ENCODE results near the gene C3orf18. TPM values are rescaled to one million over a fixed set of nuclear protein-coding genes. Genes with fewer than 3 reads are reported as not detected.

Gene C3orf18
- total RNA-seq, 1 experiment from 2014 or later: 1.3 TPM

- CTCF ChIA-PET: interaction anchor here (0.5 to 6.9 kb wide), 7 partner anchors 10 to 1677 kb away, joined by 3 to 78 read pairs (median 4); partner anchors contain the start of gene MAPKAPK3
- Mint-ChIP-seq H3K4me3 (ENCODE audit: unreplicated experiment) (no peak overlapping the region), H3K4me1 (ENCODE audit: insufficient read depth, unreplicated experiment) (peaks cover 21% of the 10 kb centered on the region), H3K27me3 (ENCODE audit: insufficient read depth, unreplicated experiment) (no peaks in the 10 kb centered on the region), H3K9me3 (ENCODE audit: unreplicated experiment) (no peaks in the 10 kb centered on the region), H3K36me3 (ENCODE audit: insufficient read depth, unreplicated experiment) (no peaks in the 10 kb centered on the region), H3K27ac (ENCODE audit: low read depth, unreplicated experiment) (no peak overlapping the region)
- TF ChIP-seq, protein P1, sequence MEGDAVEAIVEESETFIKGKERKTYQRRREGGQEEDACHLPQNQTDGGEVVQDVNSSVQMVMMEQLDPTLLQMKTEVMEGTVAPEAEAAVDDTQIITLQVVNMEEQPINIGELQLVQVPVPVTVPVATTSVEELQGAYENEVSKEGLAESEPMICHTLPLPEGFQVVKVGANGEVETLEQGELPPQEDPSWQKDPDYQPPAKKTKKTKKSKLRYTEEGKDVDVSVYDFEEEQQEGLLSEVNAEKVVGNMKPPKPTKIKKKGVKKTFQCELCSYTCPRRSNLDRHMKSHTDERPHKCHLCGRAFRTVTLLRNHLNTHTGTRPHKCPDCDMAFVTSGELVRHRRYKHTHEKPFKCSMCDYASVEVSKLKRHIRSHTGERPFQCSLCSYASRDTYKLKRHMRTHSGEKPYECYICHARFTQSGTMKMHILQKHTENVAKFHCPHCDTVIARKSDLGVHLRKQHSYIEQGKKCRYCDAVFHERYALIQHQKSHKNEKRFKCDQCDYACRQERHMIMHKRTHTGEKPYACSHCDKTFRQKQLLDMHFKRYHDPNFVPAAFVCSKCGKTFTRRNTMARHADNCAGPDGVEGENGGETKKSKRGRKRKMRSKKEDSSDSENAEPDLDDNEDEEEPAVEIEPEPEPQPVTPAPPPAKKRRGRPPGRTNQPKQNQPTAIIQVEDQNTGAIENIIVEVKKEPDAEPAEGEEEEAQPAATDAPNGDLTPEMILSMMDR (IDR thresholded peaks at IDR 0.05; ENCODE audit: unreplicated experiment): no peak
- intact Hi-C loops (cut with micrococcal nuclease): no loop called here
- BruUV-seq (replicated peaks): no TSS peak
- POLR2A ChIA-PET: interaction anchor here (0.7 to 4.5 kb wide), 8 partner anchors 9 to 744 kb away, joined by 3 to 63 read pairs (median 10); partner anchors contain the start of genes CISH, HEMK1 and MAPKAPK3
- no peak for DNase-seq (ENCODE audit: unreplicated experiment)
Observed at GRCh38 chr3:50600141-50600753, 32.7 kb upstream of the C3orf18 start.

- intact Hi-C loops (cut with micrococcal nuclease): no loop called here
- no peaks in the 10 kb centered on the region for H3K27me3 Mint-ChIP-seq (ENCODE audit: insufficient read depth, unreplicated experiment)
- TF ChIP-seq, protein P1 (IDR thresholded peaks at IDR 0.05; ENCODE audit: unreplicated experiment): no peak
- no peak for DNase-seq (ENCODE audit: unreplicated experiment)
- H3K9me3 Mint-ChIP-seq (ENCODE audit: unreplicated experiment): no peaks in the 10 kb centered on the region
- no TSS peak for BruUV-seq (replicated peaks)
- no peak overlapping the region for H3K4me3 Mint-ChIP-seq (ENCODE audit: unreplicated experiment)
- POLR2A ChIA-PET: interaction anchor here (2.2 to 4.5 kb wide), 2 partner anchors 10 to 30 kb away, joined by 7 to 63 read pairs; partner anchors contain the start of gene HEMK1
- CTCF ChIA-PET: interaction anchor here (1.2 to 6.9 kb wide), 3 partner anchors 16 to 28 kb away, joined by 4 to 78 read pairs (median 40); partner anchors contain the start of gene MAPKAPK3
- H3K27ac Mint-ChIP-seq (ENCODE audit: low read depth, unreplicated experiment): no peak overlapping the region
- H3K4me1 Mint-ChIP-seq (ENCODE audit: insufficient read depth, unreplicated experiment): peaks cover 21% of the 10 kb centered on the region
- H3K36me3 Mint-ChIP-seq (ENCODE audit: insufficient read depth, unreplicated experiment): no peaks in the 10 kb centered on the region
Observed at GRCh38 chr3:50599716-50600118, 32.2 kb upstream of the C3orf18 start.

DNA sequence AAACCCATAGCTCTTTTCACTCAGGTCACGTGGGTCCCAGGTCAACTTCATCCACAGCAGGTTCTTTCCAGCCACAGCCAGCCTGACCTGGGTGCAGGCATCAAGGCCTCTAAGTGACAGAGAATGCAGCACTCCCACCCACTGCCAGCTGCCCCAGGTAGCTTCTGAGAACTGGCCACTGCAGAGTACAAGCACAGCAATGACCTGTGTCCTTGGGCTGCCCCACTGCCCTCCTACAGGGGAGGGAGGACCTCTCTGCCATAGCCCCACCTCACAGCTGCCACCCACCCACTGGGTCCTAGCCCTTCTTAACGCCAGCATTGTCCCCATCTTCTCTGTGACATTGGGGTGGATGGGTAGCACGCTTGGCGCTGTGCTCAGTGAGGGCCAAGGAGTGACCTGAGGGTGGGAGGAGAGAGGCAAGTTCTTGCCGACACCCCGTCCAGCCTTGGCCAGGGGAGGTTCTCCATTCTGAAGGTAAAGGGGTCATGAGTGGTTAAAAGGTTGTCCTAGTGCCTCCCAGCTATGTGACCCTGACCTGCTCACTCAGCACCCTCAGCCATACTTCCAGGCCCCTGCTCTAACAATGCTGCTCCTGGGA lies 31.7 kb upstream of the C3orf18 start:
- CTCF ChIA-PET: interaction anchor here (1.2 to 1.8 kb wide), 5 partner anchors 12 to 28 kb away, joined by 3 to 9 read pairs (median 5); no protein-coding TSS in a partner anchor
- POLR2A ChIA-PET: interaction anchor here (2.1 to 2.2 kb wide), 2 partner anchors 10 to 30 kb away, joined by 7 to 9 read pairs; partner anchors contain the start of gene HEMK1
- Mint-ChIP-seq H3K9me3 (ENCODE audit: unreplicated experiment) (no peaks in the 10 kb centered on the region), H3K4me3 (ENCODE audit: unreplicated experiment) (no peak overlapping the region), H3K36me3 (ENCODE audit: insufficient read depth, unreplicated experiment) (no peaks in the 10 kb centered on the region), H3K27me3 (ENCODE audit: insufficient read depth, unreplicated experiment) (no peaks in the 10 kb centered on the region), H3K27ac (ENCODE audit: low read depth, unreplicated experiment) (no peak overlapping the region), H3K4me1 (ENCODE audit: insufficient read depth, unreplicated experiment) (peaks cover 21% of the 10 kb centered on the region)
- TF ChIP-seq, protein P1 (IDR thresholded peaks at IDR 0.05; ENCODE audit: unreplicated experiment): no peak
- BruUV-seq (replicated peaks): no TSS peak
- no peak for DNase-seq (ENCODE audit: unreplicated experiment)
- intact Hi-C loops (cut with micrococcal nuclease): no loop called here

- Mint-ChIP-seq H3K4me3 (ENCODE audit: unreplicated experiment) (no peak overlapping the region), H3K36me3 (ENCODE audit: insufficient read depth, unreplicated experiment) (no peaks in the 10 kb centered on the region), H3K4me1 (ENCODE audit: insufficient read depth, unreplicated experiment) (no peaks in the 10 kb centered on the region), H3K9me3 (ENCODE audit: unreplicated experiment) (no peaks in the 10 kb centered on the region), H3K27ac (ENCODE audit: low read depth, unreplicated experiment) (no peak overlapping the region), H3K27me3 (ENCODE audit: insufficient read depth, unreplicated experiment) (no peaks in the 10 kb centered on the region)
- DNase-seq (ENCODE audit: unreplicated experiment): no peak
- intact Hi-C loops (cut with micrococcal nuclease): no loop called here
- CTCF ChIA-PET: interaction anchor here (4.2 kb wide), 1 partner anchor 21 kb away, joined by 33 read pairs; the partner anchor contains the start of gene MAPKAPK3
- no TSS peak for BruUV-seq (replicated peaks)
- POLR2A ChIA-PET: no interaction called here
- TF ChIP-seq, protein P1 (IDR thresholded peaks at IDR 0.05; ENCODE audit: unreplicated experiment): no peak
Observed at GRCh38 chr3:50594253-50594785, 26.8 kb upstream of the C3orf18 start.
